Breast epithelium (tissue), 3 donors: ENCODE measurements around the gene TDRD15.

ENCODE experiments used
- CTCF ChIP-seq, 3 donors: fragments of 450-650 bp; IDR thresholded peaks; one replicate each; pipeline ENCODE4 v1.5.1; 2016 to 2017; ENCODE audit warnings: antibody characterized with exemption in 3 of 3, mild to moderate bottlenecking in 3 of 3, moderate library complexity in 3 of 3
- POLR2A ChIP-seq: fragments of 450-650 bp; IDR thresholded peaks from one replicate; pipeline ENCODE4 v1.6.1; 2016; ENCODE audit warnings: antibody characterized with exemption, mild to moderate bottlenecking, moderate library complexity
- POLR2AphosphoS5 ChIP-seq, 3 donors: sonication (generic); formaldehyde crosslinking; IDR thresholded peaks; one replicate each; pipeline ENCODE4 v1.6.1; 2017; ENCODE audit warnings: antibody characterized with exemption in 3 of 3

- TF ChIP-seq CTCF (IDR thresholded peaks at IDR 0.05) (no peak), POLR2A (no peak), POLR2AphosphoS5 (IDR thresholded peaks at IDR 0.05) (no peak)
Measured at GRCh38 chr2:21155365-21156136, 31.8 kb downstream of the TDRD15 start.
